OCI-LY1 (cell line): ENCODE results near the gene TTLL10.

Source experiments
- H2AFZ ChIP-seq: fragments of 200-600 bp; sonication (generic), shearing (Covaris generic); 2 replicates; pipeline ENCODE4 v1.6.0; 2014; ENCODE audit warnings: antibody characterized with exemption, mild to moderate bottlenecking, low read length
- H3F3A ChIP-seq: fragments of 200-600 bp; sonication (generic), shearing (Covaris generic); 2 replicates; pipeline ENCODE4 v1.6.0; 2014; ENCODE audit warnings: mild to moderate bottlenecking, antibody characterized with exemption, low read length, moderate library complexity; ENCODE audit not compliant: insufficient read depth
- H3K27ac ChIP-seq: fragments of 200-600 bp; sonication (generic); 2 replicates; pipeline ENCODE4 v1.5.1; 2014; ENCODE audit warnings: low read length, mixed run types, mild to moderate bottlenecking, low read depth; ENCODE audit not compliant: poor library complexity, severe bottlenecking
- H3K27me3 ChIP-seq: fragments of 200-600 bp; sonication (generic); 2 replicates; pipeline ENCODE4 v1.6.0; 2014; ENCODE audit warnings: antibody characterized with exemption, mild to moderate bottlenecking, low read length, moderate library complexity; ENCODE audit not compliant: insufficient read depth
- H3K36me3 ChIP-seq: fragments of 200-600 bp; sonication (generic); 2 replicates; pipeline ENCODE4 v1.6.1; 2014; ENCODE audit warnings: mild to moderate bottlenecking, antibody characterized with exemption, low read length, moderate library complexity, mixed read lengths; ENCODE audit not compliant: insufficient read depth
- H3K4me1 ChIP-seq: fragments of 200-600 bp; sonication (generic); 2 replicates; pipeline ENCODE4 v1.5.1; 2014; ENCODE audit warnings: mild to moderate bottlenecking, low read length, moderate library complexity; ENCODE audit not compliant: insufficient read depth, severe bottlenecking
- H3K4me2 ChIP-seq: fragments of 200-600 bp; sonication (generic), shearing (Covaris generic); 2 replicates; pipeline ENCODE4 v1.6.1; 2014; ENCODE audit warnings: low read length
- H3K4me3 ChIP-seq: fragments of 200-600 bp; sonication (generic); 2 replicates; pipeline ENCODE4 v1.5.1; 2014; ENCODE audit warnings: low read length, low read depth, mild to moderate bottlenecking, mixed read lengths; ENCODE audit not compliant: poor library complexity, severe bottlenecking
- H3K79me2 ChIP-seq: fragments of 200-600 bp; shearing (Covaris generic); 2 replicates; pipeline ENCODE4 v1.6.1; 2016; ENCODE audit warnings: mixed run types, low read length, mixed read lengths; ENCODE audit not compliant: insufficient read depth
- H3K9ac ChIP-seq: fragments of 200-600 bp; sonication (generic), shearing (Covaris generic); 2 replicates; pipeline ENCODE4 v1.6.1; 2014; ENCODE audit warnings: mild to moderate bottlenecking, low read length, mixed read lengths
- H3K9me2 ChIP-seq: fragments of 200-600 bp; sonication (generic), shearing (Covaris generic); 2 replicates; pipeline ENCODE4 v1.6.1; 2014; ENCODE audit warnings: low read depth, mild to moderate bottlenecking, low read length, mixed read lengths
- H3K9me3 ChIP-seq: fragments of 200-600 bp; shearing (Covaris generic); 2 replicates; pipeline ENCODE4 v1.6.1; 2014; ENCODE audit warnings: low read length, mixed read lengths
- H4K20me1 ChIP-seq: fragments of 200-600 bp; sonication (generic), shearing (Covaris generic); 2 replicates; pipeline ENCODE4 v1.6.0; 2016; ENCODE audit warnings: mild to moderate bottlenecking, low read length; ENCODE audit not compliant: insufficient read depth
- CTCF ChIP-seq: fragments of 200-600 bp; sonication (generic), shearing (Covaris generic); IDR thresholded peaks from 2 replicates; pipeline ENCODE4 v1.5.1; 2017; ENCODE audit warnings: mild to moderate bottlenecking, antibody characterized with exemption, low read length, moderate library complexity, mixed read lengths
- EZH2 ChIP-seq: fragments of 200-600 bp; sonication (generic), shearing (Covaris generic); IDR thresholded peaks from 2 replicates; pipeline ENCODE4 v1.8.0; 2017; ENCODE audit warnings: borderline replicate concordance, mixed run types, mild to moderate bottlenecking, antibody characterized with exemption, low read length, moderate library complexity, mixed read lengths

Gene TTLL10

DNA sequence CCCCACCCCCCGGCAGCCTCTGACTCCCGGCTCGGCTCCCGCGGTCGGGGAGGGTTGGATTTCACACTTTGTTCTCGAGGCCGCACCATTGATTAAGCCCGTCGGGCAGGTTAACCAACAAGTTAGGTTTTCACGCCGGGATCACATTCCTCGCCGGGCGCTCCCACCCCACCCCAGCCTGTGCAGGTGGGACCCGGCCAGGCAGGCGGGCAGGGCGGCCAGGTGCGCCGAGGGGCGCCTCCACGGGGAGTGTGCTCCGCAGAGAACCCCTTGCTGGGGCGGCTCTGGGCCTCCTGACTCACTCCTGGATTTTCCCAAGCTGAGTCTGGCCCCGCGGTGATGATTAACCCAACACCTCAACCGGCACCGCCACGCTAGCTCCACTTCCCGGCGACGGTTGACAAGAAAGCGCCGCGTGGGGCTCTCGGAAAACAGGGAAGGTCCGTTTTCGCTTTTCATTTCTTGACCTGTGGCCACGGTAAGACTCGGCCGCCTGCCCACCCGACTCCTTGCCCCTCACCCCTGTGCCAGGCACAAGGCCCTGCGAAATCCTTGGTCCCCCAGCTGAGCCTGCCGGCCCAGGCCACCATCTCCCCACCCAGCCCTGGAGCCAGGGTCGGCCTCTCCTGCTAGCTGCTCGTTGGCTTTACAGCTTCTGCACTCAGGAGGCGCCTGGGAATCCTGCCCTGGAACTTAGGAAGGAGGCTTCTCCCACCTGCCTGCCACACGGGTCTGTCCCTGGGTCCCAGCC is 8.8 kb upstream of the TTLL10 start:
- Histone ChIP-seq H3K27me3 (peaks cover 7% of the 10 kb centered on the region), H3K4me2 (no peak overlapping the region), H4K20me1 (no peaks in the 10 kb centered on the region), H3K27ac (no peak overlapping the region), H3K9me3 (no peaks in the 10 kb centered on the region), H3K9ac (no peak overlapping the region), H3K4me1 (no peaks in the 10 kb centered on the region), H3K36me3 (no peaks in the 10 kb centered on the region), H2AFZ (no peak overlapping the region), H3K79me2 (no peaks in the 10 kb centered on the region), H3K9me2 (no peaks in the 10 kb centered on the region), H3F3A (no peaks in the 10 kb centered on the region), H3K4me3 (no peak overlapping the region)
- TF ChIP-seq CTCF = no peak

DNA sequence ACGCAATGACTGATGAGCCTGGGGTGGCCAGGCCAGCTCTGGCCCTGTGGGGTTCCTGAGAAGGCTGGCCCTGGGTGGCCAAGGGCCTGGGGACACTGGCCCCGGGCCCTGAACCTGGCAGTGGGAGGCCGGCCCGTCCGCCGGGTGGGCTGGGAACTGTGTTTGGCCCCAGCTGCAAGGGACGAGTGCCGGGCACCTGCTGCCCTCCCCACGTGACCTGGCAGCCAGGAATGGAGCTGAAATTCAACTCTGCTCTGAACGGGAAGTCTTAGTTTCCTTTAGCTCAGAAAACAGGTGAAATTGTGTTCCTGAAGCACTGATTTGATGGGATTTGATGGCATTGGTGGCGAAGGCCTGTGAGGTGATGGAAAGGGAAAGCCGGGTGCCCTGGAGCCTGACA is 8.2 kb upstream of the TTLL10 start:
- Histone ChIP-seq H3K36me3 (no peaks in the 10 kb centered on the region), H3K79me2 (no peaks in the 10 kb centered on the region), H4K20me1 (no peaks in the 10 kb centered on the region), H3K4me1 (no peaks in the 10 kb centered on the region), H3K4me3 (no peak overlapping the region), H3K27ac (no peak overlapping the region), H3K4me2 (no peak overlapping the region), H3K9me3 (no peaks in the 10 kb centered on the region), H3K9me2 (no peaks in the 10 kb centered on the region), H3F3A (no peaks in the 10 kb centered on the region), H3K9ac (no peak overlapping the region), H3K27me3 (peaks cover 5% of the 10 kb centered on the region), H2AFZ (no peak overlapping the region)
- TF ChIP-seq EZH2 (no peak), CTCF (no peak)

DNA sequence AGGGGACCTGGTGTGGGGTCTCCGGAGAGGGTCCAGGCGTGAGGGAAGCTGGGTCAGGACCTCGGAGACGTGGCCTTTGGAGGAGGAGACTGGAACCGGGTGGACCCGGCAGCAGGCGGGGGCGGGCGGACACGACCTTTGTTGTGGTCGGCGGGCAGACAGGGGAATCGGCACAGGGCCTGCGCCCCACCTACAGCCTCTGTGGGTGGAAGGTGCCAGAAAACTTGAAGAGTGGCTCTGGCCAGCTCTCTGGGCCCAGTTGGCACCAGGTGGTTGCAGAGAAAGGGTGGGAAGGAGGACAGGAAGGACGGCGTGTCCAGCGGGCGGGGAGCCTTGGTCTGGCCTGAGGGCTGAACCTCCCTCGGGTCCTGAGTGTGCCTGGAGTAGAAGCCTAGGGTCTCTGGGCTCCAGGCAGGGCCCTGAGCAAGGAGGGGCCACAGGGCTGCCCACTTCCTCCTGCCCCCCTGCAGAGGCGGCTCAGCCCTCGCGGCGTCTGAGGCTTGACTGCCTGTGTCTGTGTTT is 7.7 kb upstream of the TTLL10 start:
- TF ChIP-seq EZH2 = no peak
- TF ChIP-seq CTCF = no peak
- Histone ChIP-seq H3K9me2 (no peaks in the 10 kb centered on the region), H4K20me1 (no peaks in the 10 kb centered on the region), H3K9me3 (no peaks in the 10 kb centered on the region), H3K79me2 (no peaks in the 10 kb centered on the region), H3K4me1 (no peaks in the 10 kb centered on the region), H2AFZ (no peak overlapping the region), H3K36me3 (no peaks in the 10 kb centered on the region), H3K27ac (no peak overlapping the region), H3F3A (no peaks in the 10 kb centered on the region), H3K27me3 (peaks cover 5% of the 10 kb centered on the region), H3K9ac (no peak overlapping the region), H3K4me3 (no peak overlapping the region), H3K4me2 (no peak overlapping the region)
